GM21515 (cell line): ENCODE data around the gene HLCS.
"Not testable (repeated sequence)": the region's sequence is repeated elsewhere in the genome, so short reads cannot be mapped to it uniquely, and the experiment has no call there.

ENCODE experiments used
- ATAC-seq: cut with Tn5 transposase; IDR thresholded peaks from one replicate; pipeline ENCODE4 v1.9.1; 2021; ENCODE audit not compliant: unreplicated experiment

HLCS gene

GRCh38 chr21:36959020-36959835 lies 7.2 kb downstream of the HLCS start:
- ATAC-seq: no peak

- ATAC-seq: no peak
These were observed 10.7 kb downstream of the HLCS start for GRCh38 chr21:36955783-36956182.

GRCh38 chr21:36952331-36952730 lies 14.1 kb downstream of the HLCS start:
- ATAC-seq: not testable (repeated sequence)

- ATAC-seq: no peak
These were observed 17.0 kb downstream of the HLCS start for GRCh38 chr21:36949171-36950141.

- ATAC-seq: no peak
These were observed 17.8 kb downstream of the HLCS start for GRCh38 chr21:36948686-36949085.

- no peak for ATAC-seq
These were observed 19.5 kb downstream of the HLCS start for GRCh38 chr21:36946949-36947356.

- no peak for ATAC-seq
These were observed 20.9 kb downstream of the HLCS start for GRCh38 chr21:36945496-36946138.

GRCh38 chr21:36936361-36937135 lies 29.9 kb downstream of the HLCS start:
- ATAC-seq: no peak

GRCh38 chr21:36934864-36935420 lies 31.5 kb downstream of the HLCS start:
- ATAC-seq: no peak

GRCh38 chr21:36932161-36932816 lies 34.2 kb downstream of the HLCS start:
- no peak for ATAC-seq

GRCh38 chr21:36929622-36930021 lies 36.8 kb downstream of the HLCS start:
- no peak for ATAC-seq

- no peak for ATAC-seq
These were observed 37.5 kb downstream of the HLCS start for GRCh38 chr21:36928960-36929359.

- no peak for ATAC-seq
These were observed 38.8 kb downstream of the HLCS start for GRCh38 chr21:36927719-36928117.

GRCh38 chr21:36926989-36927718 lies 39.3 kb downstream of the HLCS start:
- no peak for ATAC-seq

- no peak for ATAC-seq
These were observed 43.2 kb downstream of the HLCS start for GRCh38 chr21:36923270-36923669.

- no peak for ATAC-seq
These were observed 43.6 kb downstream of the HLCS start for GRCh38 chr21:36922861-36923260.

GRCh38 chr21:36918291-36918690 lies 48.2 kb downstream of the HLCS start:
- no peak for ATAC-seq

- no peak for ATAC-seq
These were observed 48.9 kb downstream of the HLCS start for GRCh38 chr21:36917471-36918158.
